ENCODE measurements around the gene CHD1.
"Not testable (repeated sequence)": the region's sequence is repeated elsewhere in the genome, so short reads cannot be mapped to it uniquely, and the experiment has no call there.

Gene CHD1

DNA sequence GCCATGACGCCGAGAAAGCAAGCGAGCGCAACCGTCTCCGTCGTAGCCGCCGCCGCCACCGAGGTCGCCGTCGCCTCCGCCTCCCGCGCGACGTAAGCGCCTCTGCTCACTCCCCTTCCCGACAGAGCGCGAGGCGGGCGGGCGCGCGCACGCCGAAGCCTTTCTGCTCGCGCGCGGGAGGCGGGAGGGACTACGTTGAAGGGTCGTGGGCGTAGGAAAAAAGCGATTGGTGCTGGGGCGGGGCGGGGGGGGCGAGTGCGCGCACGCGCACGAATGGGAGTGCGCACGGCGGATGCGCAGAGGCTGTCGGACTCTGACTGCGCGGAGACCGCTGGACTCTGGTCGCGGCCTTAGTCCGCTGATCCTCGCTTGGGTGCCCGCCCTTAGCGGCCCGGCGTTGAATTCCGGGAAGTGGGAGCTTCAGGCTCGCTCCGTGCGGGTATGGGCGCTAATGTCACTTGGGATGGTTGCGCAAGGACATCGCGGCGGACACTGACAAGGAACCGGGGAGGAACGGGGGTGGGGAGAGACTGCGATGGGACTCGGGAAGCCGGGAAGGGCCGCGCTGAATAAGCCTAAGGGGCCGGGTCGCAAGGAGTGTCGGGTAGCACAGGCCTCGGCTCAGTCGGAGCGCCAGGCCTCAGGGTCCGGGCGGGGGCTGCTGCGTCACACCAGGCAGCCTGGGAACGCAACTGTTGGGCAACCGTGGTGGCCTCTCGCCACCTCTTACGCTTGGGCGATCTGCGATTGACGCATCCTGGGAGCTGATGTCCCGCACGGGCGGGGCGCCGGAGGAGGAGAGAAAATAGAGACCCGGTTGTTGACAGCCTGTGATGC is at the start of gene CHD1:
Gene CHD1 (minus strand): TSS at position 135 of the 837 bp plus-strand sequence. CDS start 2,621 bp downstream, outside the sequence.
- peak; percentile 98 for DNase-seq

DNA sequence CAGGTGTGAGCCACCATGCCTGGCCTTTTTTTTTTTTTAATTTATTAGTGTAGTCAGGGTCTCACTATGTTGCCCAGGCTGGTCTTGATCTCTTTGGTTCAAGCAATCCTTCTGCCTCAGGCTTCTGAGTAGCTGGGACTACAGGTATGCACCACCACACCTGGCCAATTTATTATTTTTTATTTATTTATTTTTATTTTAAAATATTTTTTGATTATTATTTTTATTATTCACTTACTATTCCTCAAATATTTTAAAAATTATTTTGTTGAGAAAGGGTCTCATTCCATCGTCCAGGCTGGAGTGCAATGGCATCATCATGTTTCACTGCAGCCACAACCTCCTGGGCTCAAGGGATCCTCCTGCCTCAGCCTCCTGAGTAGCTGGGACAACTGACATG is 49.7 kb upstream of the CHD1 start:
- DNase-seq = no peak

DNA sequence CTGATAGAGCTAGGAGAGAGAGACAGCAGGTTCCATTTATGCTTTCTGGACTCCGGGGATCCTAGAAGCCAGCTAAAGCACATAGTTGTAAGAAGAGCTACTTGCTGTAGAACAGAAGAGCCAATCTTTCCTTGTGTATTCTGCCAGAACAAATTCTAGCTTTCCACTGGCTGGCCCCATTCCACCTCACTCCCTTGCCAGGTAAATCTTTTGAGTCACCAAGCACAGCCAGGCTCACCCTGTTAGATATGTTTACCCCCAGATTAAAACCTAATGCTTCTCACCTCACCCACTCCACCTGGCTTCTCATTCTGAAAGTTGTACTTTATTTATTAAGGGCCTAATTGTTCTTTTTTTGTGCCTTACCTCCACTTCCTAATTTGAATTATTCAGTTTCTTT is 48.9 kb upstream of the CHD1 start:
- no peak for DNase-seq

DNA sequence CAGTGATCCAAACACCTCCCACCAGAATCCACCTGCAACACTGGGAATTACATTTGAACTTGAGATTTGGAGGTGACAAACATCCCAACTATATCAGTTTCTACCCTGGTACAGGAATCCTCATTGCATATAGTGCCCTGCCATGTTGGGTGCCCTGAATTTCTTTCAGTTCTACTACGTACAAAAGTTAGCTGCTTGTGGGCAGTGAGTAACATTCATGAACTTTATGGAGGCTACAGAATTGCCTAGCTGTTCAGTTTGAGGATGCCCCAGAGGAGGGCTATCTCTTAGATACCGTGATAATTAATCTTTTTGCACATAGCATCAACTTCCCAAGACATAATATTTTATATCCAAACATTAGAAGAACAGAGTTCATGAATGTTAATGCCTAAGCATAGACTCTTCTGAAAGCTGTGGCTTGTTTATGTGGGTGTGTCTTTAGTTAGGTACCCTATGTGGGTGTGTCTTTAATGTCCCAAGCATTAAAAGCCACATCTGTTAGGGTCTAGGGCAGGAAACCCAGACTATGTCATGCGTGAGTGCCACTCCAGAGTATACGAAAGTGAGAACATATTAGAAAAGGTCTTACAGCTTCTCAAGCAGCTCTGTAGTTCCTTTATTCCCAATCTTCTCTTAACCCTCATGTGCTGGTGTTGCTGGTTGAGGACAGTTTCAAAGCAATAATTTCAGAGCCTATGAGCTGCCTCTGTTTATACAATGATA is 47.0 kb upstream of the CHD1 start:
- DNase-seq = no peak

DNA sequence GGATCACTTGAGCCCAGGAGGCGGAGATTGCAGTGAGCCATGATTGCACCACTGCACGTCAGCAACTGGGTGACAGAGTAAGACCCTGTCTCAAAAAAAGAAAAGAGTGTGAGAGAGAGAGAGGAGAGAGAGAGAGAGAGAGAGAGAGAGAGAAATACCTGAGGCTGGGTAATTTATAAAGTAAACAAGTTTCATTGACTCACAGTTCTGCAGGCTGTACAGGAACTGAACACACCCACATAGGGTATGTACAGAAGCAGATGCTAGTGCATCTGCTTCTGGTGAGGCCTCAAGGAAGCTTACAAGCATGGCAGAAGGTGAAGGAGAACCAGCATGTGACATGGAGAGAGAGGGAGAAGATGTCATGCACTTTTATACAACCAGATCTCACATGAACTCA is 46.4 kb upstream of the CHD1 start:
- DNase-seq = no peak

DNA sequence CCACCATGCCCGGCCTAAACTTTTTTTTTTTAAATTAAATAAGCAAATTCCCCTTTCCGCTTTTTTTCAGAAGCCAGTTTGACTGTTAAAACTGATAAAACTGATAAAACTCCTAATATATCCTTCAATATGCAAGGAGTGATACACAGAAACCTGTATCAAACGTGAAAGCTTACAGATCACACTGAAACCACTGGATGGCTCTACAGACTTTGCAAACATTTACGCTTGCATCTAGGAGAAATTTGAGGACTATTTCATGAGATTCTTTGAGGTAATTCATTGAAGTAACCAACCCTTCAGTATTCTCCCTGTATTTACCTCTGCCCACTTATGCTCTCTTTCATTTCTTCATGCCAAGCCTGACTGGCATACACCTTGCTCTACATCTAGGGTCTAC is 40.6 kb upstream of the CHD1 start:
- no peak for DNase-seq

DNA sequence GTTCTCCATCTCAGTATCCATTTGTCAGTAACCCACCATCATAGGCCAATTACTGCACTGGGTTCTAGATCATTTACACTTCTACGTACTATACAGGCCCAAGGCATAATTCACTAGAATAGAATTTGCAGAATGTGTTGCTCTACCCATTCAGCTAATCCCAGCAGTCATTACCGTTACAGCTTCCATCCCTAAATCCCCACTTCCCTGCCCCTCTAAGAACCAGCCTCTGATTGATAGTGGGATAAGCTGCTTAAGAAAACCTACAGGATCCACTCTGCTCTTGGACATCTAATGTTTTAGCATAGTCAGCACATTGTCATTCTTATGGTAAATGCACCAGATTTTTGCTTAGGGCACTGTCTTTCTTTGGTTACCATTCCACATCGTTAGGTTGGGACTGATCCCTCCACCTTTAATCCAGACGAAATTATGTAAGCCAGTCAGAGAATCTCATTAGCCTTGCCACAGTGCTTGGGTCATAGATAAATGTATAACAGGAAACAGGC is 39.3 kb upstream of the CHD1 start:
- no peak for DNase-seq

DNA sequence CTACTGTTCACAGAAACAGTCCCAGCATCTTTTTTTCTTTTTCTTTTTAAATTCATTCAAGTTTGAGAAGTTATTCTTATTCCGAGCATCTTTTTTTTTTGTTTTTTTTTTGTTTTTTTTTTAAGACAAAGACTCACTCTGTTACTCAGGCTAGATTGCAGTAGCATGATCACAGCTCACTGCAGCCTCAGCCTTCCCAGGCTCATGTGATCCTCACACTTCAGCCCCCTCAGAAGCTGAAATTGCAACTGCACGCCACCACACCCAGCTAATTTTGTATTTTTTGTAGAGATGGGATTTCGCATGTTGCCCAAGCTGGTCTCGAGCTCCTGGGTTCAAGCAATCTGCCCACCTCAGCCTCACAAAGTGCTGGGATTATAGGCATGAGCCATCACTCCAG is 36.4 kb upstream of the CHD1 start:
- no peak for DNase-seq

DNA sequence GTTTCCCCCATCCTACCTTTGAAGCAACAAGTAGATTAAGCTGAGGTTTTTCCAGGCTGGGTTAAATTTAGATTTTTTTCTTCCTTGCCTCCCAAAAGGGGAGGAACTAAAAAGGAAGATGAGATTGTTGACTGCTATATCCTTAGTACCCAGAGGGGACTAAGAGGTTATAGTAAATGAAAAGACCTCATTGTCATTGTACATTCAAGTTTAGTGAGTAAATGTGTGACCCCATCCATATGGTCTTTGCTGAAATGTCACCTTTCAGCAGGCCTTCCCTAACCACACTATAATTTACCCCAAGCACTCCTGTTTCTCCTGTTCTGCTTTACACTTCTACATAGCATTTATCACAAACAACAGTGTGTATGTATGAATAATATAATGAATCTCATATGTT is 35.8 kb upstream of the CHD1 start:
- no peak for DNase-seq

DNA sequence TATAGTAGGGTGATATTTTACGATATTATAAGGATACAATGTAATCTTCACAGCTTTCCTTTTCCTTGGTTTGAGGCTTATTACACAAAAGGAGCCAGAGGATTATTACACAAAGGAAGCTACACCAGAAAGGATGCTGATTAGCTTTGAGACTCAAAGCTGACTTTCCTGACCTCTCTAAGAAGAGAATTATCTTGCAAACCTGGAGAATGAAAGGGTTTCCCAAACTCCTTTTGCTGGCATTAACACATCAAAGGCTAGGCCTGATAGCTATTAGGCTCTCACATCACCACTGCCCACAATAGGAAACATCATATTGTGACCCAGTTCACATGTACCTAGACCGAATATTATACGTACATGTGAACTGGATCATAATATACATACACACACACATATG is 34.2 kb upstream of the CHD1 start:
- no peak for DNase-seq

DNA sequence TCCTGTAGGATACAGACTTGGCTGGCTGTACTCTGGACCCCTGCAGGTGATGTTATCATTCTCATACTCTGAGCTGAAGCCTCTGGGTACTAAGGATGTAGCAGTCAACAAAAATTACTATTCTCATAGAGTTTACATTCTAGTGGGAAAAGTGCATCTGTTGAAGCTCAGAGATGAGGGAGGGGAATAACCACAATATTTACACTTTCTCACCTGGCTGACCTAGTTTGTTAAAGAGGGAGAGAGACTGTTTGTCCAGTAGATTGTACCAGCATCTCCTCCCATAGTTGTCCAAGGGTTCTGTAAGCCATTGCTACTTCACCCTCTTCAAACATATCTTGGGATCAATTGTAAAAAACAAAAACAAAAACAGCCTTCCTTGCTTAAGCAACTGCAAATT is 33.8 kb upstream of the CHD1 start:
- DNase-seq = no peak

DNA sequence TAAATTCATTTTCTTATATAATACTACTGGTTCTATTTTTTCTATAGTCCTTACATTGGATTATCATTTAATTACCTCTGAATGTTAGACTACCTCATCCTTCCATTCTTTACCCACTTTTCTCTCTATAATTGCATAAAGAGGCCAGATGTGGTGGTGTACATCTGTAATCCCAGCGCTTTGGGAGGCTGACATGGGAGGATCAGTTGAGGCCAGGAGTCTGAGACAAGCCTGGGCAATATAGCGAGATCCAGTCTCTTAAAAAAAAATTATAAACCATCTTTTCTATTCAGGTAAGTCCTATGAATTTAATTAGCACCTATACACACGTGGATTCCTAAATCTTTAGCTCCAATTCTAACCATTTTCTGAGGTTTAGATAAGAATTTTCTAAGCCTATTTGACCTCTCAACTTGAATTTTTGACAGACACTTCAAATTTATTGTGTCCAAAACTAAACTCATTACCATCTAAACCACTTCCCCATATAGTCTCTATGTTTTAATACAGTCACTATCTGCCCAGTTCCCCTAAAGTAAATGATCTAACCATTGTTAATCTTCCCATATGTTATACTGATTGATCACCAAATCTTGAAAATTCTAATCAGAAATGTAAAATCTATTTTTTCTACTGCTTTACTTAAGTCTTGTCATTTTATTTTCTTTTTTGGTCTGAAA is 33.0 kb upstream of the CHD1 start:
- DNase-seq = no peak

DNA sequence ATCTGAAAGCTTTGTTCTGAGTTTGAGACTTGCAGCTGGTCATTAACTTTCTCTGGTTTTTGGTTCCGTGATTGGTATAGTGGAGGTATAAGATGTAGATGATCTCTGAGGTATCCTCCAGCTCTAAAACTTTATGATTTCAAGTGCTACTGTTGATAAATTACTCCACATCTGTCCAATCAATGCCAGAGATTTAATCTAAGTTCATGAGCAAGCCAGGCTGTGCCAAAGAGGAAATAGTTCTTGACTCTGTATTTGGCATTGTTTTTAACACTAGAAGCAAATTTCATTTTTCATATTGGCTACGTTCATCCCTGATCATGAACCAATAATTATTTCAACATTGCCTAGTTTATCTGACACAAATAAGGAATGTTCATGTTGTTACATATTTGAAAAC is 28.5 kb upstream of the CHD1 start:
- DNase-seq = no peak

DNA sequence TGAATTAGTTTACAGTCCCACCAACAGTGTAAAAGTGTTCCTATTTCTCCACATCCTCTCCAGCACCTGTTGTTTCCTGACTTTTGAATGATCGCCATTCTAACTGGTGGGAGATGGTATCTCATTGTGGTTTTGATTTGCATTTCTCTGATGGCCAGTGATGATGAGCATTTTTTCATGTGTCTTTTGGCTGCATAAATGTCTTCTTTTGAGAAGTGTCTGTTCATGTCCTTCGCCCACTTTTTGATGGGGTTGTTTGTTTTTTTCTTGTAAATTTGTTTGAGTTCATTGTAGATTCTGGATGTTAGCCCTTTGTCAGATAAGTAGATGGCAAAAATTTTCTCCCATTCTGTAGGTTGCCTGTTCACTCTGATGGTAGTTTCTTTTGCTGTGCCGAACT is 27.1 kb upstream of the CHD1 start:
- not testable (repeated sequence) for DNase-seq

DNA sequence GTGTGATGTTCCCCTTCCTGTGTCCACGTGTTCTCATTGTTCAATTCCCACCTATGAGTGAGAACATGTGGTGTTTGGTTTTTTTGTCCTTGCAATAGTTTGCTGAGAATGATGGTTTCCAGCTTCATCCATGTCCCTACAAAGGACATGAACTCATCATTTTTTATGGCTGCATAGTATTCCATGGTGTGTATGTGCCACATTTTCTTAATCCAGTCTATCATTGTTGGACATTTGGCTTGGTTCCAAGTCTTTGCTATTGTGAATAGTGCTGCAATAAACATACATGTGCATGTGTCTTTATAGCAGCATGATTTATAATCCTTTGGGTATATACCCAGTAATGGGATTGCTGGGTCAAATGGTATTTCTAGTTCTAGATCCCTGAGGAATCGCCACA is 26.7 kb upstream of the CHD1 start:
- not testable (repeated sequence) for DNase-seq

DNA sequence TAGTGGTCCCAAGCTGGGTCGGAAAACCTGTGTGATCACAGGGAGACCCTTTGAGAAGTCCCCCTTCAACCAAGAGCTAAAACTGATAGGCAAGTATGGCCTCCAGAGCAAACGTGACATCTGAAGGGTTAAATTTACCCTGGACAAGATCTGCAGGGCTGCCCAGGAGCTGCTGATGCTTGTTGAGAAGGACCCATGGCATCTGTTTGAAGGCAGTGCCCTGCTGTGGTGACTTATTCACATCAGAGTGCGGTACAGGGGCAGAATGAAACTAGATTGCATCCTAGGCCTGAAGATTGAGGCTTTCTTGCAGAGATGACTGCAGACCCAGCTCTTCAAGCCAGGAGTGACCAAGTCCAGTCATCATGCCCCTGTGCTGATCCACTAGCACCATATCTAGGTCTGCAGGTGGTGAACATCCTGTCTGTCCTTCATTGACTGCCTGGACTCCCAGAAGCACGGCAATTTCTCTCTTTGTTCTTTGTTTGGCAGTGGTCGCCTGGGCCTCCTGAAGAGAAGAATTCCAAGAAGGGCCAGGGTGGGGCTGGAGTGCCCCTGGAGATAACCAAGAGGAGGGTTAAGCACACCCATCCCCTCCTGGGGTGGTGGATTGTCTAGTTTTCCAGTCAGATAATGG is 25.7 kb upstream of the CHD1 start:
- no peak for DNase-seq

DNA sequence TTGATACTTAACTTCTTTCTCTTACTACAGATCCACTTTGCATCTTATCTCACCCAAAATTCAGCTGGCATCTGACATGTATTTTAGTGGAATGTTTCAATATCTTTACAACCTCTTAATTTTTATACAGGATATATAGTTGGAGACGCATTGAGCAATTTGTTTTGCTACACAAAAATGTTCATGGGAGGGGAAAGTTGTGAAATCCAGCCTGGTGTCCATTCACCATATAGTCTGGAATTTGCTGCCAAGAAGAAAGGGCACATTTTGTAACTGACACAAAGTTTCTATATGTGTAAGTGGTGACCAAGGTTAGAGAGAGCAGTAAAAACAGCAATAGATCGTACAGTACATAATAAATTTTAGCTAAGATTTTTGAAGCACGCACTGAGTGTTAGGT is 14.0 kb upstream of the CHD1 start:
- DNase-seq = no peak

DNA sequence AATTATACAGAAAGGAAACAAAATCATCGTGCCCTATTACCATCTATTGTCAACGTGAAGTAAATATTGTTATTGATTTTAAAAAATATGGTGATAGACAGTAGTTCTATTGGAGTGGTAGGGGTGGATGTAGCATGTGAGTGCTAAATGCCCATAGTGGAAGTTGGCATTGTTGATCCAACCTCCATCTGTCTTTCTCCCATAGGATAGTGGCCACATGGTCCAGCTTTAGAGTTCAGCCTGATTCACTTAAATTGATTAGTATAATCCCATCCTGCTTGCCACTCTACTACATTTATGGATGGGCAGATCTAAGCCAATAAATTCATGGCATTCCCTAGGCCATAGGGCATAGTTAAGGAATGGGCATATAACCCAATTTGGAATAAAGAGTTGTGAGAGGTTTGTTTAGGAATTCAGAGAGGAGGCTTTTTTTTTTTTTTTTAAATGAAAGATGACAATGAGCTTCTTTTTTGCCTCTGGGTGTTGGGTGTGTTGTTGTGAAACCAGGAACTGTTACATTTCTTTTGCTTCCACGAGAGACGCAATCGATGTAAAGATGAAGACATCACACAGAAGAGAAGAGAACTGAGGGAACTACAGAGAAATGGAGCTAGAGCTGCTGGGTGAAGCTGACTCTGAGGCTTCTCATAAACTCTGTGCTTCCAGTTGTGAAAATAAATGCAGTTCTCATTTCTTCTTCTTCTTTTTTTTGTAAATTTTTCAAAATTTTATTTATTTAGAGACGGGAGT is 12.5 kb upstream of the CHD1 start:
- DNase-seq = no peak

DNA sequence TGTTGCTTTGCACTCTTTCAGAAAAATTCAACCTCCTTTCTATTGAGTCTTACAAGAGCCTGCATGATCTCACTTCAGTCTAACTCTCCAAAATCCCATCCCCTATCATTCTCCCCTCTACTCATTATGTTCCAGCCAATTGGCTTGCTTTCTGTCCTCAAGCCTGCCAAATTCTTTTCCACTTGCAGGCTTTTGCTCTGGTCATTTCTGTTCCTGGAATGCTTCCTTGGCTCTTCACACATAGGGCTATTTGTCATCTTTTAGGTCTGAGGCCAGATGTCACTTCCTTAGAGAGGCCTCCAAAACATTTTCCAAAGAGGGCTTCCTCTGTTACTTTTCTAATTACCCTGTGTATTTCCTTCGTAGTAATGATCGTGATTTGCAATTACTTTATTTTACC is 11.8 kb upstream of the CHD1 start:
- peak; percentile 33 for DNase-seq

DNA sequence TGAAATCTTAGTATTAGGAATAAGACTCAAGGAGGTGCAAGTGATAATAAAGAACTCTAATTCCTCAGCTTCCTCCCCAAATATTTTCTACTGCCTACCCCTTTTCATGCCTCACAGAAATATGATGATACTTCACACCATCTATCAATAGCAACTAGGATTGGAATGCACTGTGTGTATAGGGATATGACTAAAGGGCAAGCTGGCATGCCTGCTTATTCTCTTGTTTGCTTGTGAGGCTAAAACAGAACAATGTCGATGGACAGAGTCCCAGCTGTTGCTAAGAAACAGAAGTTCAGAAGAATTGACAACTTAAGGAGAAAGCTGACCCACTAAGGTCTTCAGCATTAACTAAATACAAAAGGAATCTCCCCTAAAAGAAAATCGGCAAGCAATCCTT is 9.7 kb upstream of the CHD1 start:
- DNase-seq = peak; percentile 36

DNA sequence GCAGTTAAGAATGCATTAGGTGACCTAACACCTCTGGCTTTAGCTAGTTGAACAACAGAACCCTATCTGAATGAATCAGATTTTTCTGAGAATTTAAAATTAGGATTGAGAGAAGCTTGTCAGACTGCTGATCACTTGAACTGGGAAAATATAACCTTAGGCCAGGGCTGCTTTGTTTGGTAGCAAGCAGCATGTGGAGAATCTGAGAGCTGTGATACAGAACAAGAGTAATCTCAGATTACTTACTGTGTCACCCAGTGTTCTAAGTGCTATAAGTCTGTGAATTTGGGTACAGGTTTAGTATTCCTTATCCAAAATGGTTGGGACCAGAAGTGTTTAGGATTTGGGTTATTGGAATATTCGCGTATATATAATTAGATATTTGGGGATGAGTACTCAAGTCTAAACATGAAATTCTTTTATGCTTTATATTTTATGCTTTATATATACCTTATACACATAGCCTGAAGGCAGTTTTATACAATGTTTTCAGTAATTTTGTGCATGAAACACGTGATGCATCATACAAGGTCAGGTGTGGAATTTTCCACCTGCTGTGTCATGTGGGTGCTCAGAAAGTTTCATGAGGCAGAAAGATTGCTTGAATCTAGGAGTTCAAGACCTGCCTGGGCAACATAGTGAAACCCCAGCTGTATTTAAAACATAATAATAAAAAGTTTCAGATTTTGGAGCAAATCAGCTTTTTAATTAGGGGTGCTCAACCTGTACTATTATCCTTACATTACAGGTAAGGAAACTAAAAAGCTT is 8.3 kb upstream of the CHD1 start:
- DNase-seq = no peak

DNA sequence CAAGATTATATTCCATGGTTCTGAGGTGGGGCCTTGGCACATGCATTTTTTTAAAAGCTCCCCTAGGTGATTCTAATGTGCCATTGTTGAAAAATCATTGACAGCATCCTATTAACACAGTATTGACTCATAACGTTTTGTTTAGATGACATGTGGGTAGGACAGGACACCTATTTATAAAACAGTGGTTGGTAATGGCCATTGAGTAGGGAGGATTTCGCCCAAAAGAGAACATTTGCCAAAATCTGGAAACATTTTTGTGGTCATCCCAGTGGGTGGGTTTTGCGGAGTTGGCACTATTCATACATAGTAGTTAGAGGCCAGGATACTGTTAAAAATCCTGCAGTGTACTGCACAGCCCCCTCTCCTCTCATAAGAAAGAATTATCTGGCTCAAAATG is 6.4 kb upstream of the CHD1 start:
- peak; percentile 23 for DNase-seq

All from fibroblast of skin of right biceps (primary cell).